ENCODE data around the gene UBASH3B.
A peak's percentile ranks its signal among the peaks of the same experiment; 100 is the strongest.
"Not testable (repeated sequence)": the region's sequence is repeated elsewhere in the genome, so short reads cannot be mapped to it uniquely, and the experiment has no call there.

UBASH3B gene

DNA sequence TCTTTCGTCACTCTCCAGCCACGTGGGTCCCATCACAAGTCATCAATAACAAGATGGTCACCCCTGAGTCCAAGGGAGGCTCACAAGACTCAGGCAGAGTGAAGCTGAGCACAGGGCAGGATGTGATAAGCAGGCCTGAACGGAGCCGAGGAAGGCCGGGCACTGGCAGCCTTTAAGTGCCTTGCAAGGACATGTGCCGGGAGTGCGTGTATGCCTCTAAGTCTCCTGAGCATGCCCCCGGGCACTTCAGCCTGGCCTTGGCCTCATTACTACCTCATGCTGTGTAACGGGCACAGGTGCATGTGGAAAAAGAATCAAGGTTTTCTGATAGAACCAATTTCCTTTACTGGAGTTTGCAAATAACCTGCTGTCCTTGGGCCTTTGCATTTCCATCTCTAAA lies 55.8 kb downstream of the UBASH3B start:
- DNase-seq = no peak

DNA sequence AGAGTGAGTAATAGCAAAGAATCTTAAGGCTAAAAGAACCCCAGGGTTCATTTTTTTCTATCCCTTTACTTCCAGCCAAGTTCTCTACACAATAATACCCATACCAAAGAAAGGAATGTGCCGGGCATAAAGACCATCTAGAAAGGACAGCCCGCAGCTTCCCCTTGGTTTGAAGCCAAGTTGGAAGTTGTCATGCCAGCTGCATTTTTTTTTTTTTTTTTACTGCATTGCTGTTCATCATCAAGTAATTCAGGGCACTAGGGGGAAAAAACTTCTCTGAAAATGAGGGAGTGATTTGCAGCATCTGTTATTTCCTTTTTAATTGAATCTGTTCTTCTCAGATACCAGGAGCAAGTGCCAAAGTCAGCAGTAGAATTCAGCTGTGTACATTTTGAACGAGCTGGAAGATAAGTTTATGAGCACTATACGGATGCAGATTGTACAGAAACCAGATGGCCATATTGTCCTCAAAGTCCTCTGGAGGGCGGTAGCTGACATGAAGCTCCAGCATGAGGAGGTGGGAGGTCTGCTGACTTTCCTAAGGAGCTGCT lies 56.4 kb downstream of the UBASH3B start:
- DNase-seq = no peak

DNA sequence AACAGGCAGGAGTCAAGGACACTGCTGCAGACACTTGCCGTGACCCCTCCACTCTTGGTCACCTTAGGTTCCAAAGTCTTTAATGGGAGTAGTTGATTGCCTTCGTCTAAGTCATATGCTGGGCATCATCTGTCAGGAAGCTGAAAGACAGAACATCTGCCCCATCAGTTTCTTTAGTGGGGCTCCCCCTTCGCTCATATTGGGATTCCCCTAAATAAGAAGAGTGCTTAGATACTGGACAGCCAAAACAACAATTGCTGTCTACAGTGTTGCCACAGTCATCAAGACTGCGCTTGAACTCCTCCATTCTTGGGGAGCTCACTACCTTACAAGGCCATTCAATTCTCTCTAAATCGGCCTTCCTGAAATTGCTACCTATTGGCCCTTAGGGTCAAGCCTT lies 58.5 kb downstream of the UBASH3B start:
- DNase-seq = no peak

DNA sequence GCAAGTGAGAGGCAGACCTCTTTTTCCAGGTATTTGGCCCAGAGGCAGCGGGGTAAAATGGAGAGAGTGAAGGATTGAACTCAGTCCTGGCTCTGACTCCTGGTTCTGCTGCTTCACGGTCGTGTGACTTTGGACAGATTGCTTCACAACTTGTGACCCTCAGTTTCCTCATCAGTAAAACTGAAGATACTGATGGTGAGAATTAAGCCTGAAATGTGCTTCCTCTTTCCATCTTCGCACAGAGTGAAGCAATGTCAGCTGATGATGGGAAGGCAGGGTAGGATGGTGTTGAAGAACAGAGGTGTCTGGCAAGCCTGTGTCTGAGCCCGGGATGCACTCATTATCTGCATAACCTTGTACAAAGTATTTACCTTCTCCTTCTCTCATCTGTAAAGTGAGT lies 59.0 kb downstream of the UBASH3B start:
- DNase-seq = no peak

DNA sequence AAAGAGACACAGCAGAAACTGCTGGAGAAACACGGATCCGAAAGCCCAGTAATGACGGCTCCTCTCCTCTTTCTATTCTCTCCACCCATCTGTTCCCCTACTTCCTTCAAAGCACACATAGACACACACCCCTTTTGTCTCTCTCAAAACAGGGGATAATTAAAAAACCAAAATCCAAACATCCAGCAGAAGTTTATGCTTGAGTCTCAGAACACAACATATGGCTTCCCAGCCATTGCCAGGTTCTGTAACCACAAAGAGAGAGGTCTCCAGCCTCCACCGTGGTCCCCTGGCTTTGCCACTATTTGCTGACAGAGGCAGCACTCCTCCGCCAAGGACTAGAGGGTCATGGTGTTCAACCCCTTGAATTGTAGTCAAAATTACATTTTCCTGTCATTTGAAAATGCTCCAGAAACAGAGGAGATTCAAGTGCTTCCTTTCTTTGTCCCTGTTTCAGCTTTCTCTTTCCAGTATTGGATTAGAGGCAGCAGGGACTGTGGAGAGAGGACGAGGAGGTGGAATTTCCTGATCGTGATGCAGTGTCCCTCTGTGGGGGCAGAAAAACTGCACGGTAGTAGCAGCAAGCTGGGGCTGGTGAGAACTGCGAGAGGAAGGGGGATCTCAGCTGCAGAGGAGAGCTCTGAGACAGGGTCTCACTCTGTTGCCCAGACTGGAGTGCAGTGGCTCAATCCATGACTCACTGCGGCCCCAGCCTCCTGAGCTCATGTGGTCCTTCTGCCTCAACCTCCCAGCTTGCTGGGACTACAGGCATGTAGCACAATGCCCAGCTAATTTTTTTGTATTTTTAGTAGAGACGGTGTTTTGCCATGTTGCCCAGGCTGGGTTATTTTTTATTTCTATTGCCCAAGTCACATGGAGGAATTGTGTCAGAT lies 60.3 kb downstream of the UBASH3B start:
- DNase-seq = no peak

- no peak for DNase-seq
These were observed 61.8 kb downstream of the UBASH3B start for GRCh38 chr11:122717264-122717867.

DNA sequence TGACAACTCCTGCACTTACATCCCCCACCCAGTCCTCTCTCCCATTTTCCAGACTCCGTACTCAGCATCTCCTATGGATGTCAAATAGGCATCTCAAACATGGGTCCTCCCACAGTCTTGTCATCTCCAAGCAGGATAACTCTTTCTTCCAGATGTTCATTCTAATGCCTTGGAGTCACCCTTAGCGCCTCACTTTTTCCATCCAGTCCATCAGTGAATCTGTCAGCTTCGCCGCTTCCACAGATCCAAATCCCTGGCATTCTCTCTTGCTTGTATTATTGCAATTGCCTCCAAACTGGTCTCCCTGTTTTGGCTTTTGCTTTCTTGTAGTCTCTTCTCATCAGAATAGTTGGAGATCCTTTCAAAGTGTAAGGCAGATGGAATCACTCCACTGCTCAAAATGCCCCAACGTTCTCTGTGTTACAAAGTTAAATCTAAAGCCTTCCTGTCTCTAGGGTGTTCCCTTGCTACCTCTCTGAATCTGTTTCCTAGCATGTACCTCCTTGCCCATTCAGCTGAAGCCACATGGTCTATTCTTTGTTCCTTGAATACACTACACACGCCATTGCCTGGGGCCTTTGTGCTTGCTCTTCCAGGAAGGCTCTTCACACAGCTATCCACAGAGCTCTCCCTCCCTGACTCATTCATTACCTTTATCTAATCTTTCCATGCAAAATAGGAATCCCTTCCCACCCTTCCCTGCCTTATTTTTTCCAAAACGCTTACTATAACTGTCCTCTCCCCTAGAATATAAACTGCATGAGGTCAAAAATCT lies 64.8 kb downstream of the UBASH3B start:
- no peak for DNase-seq

DNA sequence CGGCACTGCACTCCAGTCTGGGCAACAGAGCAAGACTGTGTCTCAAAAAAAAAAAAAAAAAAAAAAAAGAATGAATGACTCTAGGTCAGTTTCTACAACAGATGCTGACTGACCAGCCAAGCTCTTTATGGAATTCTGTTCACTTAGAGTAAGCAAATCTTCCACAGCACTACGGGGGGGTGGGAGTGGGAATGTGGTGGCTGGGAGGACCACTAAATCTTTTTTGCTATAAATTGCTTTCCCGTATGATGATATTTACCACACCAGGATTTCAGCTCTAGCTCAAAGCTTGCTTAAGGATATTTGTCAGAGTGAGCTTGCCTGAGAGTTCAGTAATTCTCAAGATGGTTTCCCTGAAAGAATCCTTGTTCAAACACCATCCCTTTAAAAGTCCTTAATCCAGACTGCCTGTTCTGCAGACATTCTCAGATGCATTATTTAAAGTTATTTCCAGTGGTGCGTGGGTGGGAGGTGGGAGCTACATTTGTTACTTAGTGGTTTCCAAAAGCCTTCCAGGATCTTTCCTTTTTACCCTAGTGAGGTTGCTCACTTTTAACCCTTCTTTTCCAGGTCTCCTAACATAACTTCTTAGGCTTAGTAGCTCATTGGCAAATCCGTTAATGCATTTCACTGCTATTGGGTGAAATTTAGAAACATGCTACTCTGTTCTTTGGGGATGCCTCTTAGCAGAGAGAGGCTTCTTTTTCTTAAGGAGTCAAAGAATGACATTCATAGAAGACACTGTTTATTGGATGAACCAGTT lies 65.9 kb downstream of the UBASH3B start:
- DNase-seq = no peak

DNA sequence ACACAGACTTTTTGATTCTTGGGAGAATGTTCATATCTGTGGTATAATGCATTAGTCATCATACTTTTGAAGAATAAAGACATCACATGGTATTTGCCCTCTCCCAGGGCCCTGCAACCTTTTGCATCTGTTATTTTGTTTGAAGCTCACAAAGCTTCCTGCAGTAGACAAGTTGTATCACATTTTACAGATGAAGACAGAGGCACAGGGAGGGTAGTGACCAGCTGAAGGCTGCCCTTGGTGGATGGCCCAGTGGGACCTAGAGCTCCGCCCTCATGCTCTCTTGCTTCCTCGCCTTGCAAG lies 66.4 kb downstream of the UBASH3B start:
- no peak for DNase-seq

DNA sequence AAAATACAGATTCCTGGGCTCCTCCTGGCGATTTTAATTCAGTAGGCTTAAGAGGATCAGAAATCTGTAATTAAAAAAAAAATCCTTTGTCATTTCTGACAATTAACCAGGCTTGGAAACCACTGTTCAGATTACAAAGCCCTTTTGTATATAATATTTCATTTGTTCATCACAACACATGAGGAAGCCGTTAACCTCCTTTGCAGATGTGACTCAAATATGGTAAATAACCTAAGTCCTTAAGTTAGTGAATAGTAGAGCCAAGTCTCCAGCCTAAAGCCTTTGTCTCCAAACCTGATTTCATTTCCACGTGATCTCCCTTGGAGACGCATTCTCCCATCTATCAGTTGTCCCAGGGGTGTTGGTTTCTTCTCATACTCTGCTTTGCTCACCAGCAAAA lies 67.6 kb downstream of the UBASH3B start:
- no peak for DNase-seq

GRCh38 chr11:122723576-122723975 lies 68.1 kb downstream of the UBASH3B start:
- peak; percentile 25 for DNase-seq

GRCh38 chr11:122724520-122724919 lies 69.0 kb downstream of the UBASH3B start:
- no peak for DNase-seq

DNA sequence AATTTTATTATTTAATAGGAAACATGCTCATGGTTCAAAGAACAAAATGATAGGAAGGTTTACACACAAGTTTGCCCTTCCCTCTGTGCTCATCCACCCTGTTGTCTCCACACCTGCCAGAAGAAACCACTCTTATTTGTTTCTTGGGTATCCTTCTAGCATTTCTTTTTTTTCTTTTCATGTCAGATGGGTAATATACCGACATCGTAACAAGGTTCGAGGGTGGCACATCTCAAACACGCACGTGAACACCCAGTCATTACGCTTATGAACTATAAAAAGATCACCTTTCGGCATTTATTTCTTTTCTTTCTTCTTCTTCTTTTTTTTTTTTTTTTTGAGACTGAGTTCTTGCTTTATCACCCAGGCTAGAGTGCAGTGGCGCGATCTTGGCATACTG lies 70.5 kb downstream of the UBASH3B start:
- no peak for DNase-seq

DNA sequence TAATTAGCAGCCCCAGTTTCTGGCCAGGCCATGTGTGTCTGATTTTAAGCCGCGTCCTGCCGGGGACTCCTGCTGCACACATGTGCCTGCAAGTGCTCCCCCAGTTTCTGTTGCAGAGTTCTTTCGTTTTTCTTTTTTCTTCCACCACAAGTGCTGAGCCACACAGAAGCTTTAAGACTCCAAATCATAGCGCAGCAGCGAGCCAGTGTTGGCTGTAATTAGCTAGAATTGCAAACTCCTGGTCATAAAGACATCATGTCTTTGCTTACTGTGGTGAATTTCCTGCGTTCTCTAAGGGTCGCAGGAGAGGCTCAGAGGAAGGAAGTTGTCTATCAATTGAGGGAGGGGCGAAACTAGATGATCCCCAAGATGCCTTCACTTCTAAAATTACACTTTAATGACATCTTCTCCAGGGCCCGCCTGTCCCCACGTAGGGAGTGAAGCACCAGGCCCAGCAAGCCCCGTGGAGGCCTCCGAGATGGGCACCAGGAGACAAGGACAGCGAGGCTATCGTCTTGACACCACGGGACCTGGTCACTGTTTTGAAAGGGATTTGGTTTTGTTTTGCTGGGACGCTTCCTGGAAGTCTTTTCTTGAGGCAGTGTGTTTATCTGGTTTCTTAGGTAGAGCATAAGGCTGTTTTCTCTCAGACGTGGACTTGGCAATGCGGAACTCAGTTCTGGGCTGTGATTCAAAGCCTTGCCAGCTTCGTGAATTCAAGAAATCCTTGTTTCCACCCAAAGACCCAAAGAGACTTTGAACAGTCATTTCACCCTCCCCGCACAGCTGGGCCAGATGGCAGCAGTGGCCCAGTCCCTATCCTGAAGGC lies 71.8 kb downstream of the UBASH3B start:
- peak; percentile 28 for DNase-seq

- DNase-seq = no peak
These were observed 73.0 kb downstream of the UBASH3B start for GRCh38 chr11:122728561-122728960.

DNA sequence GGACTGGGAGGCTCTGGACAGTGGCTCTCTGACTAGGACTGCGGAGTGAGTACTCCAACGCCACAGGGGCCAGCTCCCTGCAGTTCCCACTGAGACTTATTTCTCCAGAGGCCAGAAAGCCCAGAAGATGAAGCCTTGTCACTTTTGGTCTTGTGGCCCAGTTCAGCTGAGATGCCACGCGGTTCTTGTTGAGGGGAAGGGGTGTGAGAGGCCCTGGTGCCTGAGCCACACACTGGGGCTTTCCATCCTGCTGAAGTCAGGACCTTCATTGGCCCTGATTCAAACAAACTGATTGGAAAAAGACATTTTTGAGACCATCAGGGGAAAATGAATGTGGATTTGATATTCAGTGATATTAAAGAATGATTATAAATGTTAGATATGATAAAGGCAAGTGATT lies 73.6 kb downstream of the UBASH3B start:
- no peak for DNase-seq

DNA sequence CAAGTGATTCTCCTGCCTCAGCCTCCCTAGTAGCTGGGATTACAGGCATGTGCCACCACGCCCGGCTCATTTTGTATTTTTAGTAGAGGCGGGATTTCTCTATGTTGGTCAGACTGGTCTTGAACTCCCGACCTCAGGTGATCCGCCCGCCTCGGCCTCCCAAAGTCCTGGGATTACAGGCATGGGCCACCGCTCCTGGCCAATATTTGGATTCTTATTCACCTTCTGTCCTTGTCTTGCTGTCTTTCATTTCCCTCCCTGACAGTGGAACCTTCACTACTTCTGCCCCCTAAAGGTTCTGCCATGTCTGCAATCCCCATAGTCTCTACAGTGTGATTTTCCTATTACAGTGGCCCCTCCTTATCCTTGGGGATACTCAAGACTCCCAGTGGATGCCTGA lies 75.2 kb downstream of the UBASH3B start:
- DNase-seq = not testable (repeated sequence)

DNA sequence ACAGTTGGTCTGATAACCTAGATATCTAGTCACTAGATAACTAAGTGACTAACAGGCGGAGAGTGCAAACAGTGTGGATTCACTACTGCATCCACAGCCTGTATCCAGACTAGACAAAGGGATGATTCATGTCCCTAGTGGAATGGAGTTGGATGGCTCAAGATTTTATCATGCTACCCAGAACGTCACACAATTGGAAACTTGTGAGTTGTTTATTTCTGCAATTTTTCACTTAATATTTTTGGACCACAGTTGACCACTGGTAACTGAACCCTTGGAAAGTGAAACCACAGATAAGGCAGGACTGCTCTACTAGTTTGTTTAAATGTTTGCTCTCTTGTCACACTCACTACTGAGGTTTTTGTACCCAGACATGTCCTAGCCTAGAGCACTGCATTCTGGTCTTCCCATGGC lies 76.0 kb downstream of the UBASH3B start:
- no peak for DNase-seq

GRCh38 chr11:122732342-122733315 lies 77.1 kb downstream of the UBASH3B start:
- DNase-seq = no peak

DNA sequence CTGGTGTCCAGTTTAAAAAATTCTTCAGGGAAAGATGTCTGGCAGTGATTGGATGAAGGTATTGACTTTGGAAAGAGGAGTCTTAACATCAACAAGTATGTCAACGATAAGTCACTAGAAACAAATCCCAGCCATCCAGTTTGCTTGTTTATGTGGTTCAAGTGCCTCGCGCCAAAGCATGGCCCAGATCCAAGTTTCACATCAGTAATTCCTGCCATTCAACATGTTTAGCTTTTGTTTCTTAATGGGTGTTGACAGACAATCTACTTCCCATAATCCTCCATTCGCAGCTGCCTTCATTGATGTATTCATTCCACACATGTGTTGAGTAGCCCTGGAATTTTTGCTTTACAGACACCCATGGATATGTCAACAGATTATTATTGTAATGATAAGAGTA lies 77.8 kb downstream of the UBASH3B start:
- DNase-seq = no peak

All from stimulated activated naive CD4-positive, alpha-beta T cell treated with Interleukin-2 at 50 U/mL for 16 hours (primary cell).